ENCODE data around the gene RFC1. TPM values are rescaled to one million over a fixed set of nuclear protein-coding genes. Genes with fewer than 3 reads are reported as not detected.

RFC1 gene
- total RNA-seq, 1 experiment from 2014 or later: 34.3 TPM

DNA sequence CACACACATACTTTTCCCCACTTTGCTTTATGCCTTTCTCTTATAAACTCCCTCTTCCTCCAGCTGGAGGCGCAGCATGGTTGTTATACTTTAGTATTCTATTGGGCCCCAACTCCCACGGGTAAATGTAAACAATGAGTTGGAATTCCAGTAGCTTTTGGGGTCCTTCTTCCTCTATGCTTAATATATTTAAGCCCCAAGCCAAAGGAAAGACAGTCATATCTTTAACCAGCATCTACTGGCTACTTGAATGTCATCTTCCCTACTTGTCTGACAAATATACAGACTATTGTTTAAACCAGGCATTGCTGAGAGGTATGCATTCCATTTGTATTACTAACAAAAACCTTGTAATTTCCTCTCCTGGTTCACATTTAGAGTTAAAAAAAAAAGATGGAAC is 110.9 kb downstream of the RFC1 start:
- peak; percentile 48 for DNase-seq (ENCODE audit: low read depth)

- no peak for DNase-seq (ENCODE audit: low read depth)
Observed at GRCh38 chr4:39243462-39243861, 122.7 kb downstream of the RFC1 start.

Other genes with a start within 250 kb of the RFC1 start
- gene WDR19, start 183.8 kb downstream of the RFC1 start, total RNA-seq (2014; rRNA removed): 16.2 and 19.2 TPM in 2 replicates
- gene KLB, start 40.6 kb upstream of the RFC1 start, total RNA-seq (2014; rRNA removed): not detected in 2 replicates
- 2,563 and 3,780 TPM in 2 replicates for gene RPL9, start 92.6 kb upstream of the RFC1 start, total RNA-seq (2014; rRNA removed)
- gene LIAS, start 92.7 kb upstream of the RFC1 start, total RNA-seq (2014; rRNA removed): 10.9 and 15.0 TPM in 2 replicates
- gene UGDH, start 161.1 kb upstream of the RFC1 start, total RNA-seq (2014; rRNA removed): 102 and 114 TPM in 2 replicates